ENCODE measurements around the gene RBM20.

- TF ChIP-seq SUZ12 (IDR thresholded peaks at IDR 0.05; ENCODE audit: extremely low read depth, insufficient read depth, insufficient read length): no peak
- TF ChIP-seq YY1 (IDR thresholded peaks at IDR 0.05; ENCODE audit: insufficient read depth, insufficient read length): no peak
These were observed 9.5 kb upstream of the RBM20 start for GRCh38 chr10:110634527-110635209.

All from NT2/D1 (cell line).